HG02763 (cell line): ENCODE measurements around the gene FAM89A.
"Not testable (repeated sequence)": the region's sequence is repeated elsewhere in the genome, so short reads cannot be mapped to it uniquely, and the experiment has no call there.

Experiments used
- ATAC-seq: cut with Tn5 transposase; IDR thresholded peaks from one replicate; pipeline ENCODE4 v1.9.1; 2021; ENCODE audit warnings: mild to moderate bottlenecking, moderate library complexity; ENCODE audit not compliant: unreplicated experiment

Gene FAM89A

GRCh38 chr1:231007535-231007934 lies 32.5 kb downstream of the FAM89A start:
- ATAC-seq: not testable (repeated sequence)

- ATAC-seq: no peak
Measured at GRCh38 chr1:231001892-231002291, 38.2 kb downstream of the FAM89A start.

GRCh38 chr1:231000639-231001038 lies 39.4 kb downstream of the FAM89A start:
- ATAC-seq: no peak

- no peak for ATAC-seq
Measured at GRCh38 chr1:231000201-231000600, 39.9 kb downstream of the FAM89A start.

GRCh38 chr1:230994860-230995259 lies 45.2 kb downstream of the FAM89A start:
- ATAC-seq: no peak

- ATAC-seq: no peak
Measured at GRCh38 chr1:230992100-230992774, 47.8 kb downstream of the FAM89A start.

GRCh38 chr1:230987448-230987847 lies 52.6 kb downstream of the FAM89A start:
- no peak for ATAC-seq

- ATAC-seq: no peak
Measured at GRCh38 chr1:230986976-230987375, 53.1 kb downstream of the FAM89A start.

GRCh38 chr1:230985711-230986110 lies 54.3 kb downstream of the FAM89A start:
- no peak for ATAC-seq

- not testable (repeated sequence) for ATAC-seq
Measured at GRCh38 chr1:230984622-230985515, 55.2 kb downstream of the FAM89A start.

GRCh38 chr1:230983811-230984210 lies 56.2 kb downstream of the FAM89A start:
- ATAC-seq: no peak

- ATAC-seq: no peak
Measured at GRCh38 chr1:230982696-230983095, 57.4 kb downstream of the FAM89A start.

GRCh38 chr1:230979952-230980351 lies 60.1 kb downstream of the FAM89A start:
- ATAC-seq: no peak

- no peak for ATAC-seq
Measured at GRCh38 chr1:230979389-230979716, 60.7 kb downstream of the FAM89A start.

GRCh38 chr1:230978491-230979388 lies 61.3 kb downstream of the FAM89A start, which contains the start of the genes ARV1 and TTC13:
ARV1 (plus strand) TSS chr1:230979094; CDS start chr1:230979106, 12 bp downstream.
TTC13 (minus strand) TSS chr1:230978861; CDS start chr1:230978830, 31 bp downstream.
- ATAC-seq: peak; percentile 95

GRCh38 chr1:230977761-230978490 lies 62.1 kb downstream of the FAM89A start:
- ATAC-seq: peak; percentile 5

- ATAC-seq: no peak
Measured at GRCh38 chr1:230976825-230977747, 63.0 kb downstream of the FAM89A start.

- no peak for ATAC-seq
Measured at GRCh38 chr1:230976360-230976759, 63.7 kb downstream of the FAM89A start.

GRCh38 chr1:230975636-230976035 lies 64.4 kb downstream of the FAM89A start:
- ATAC-seq: no peak
